Natural killer cell (primary cell): ENCODE data around the gene CCDC12. TPM values are rescaled to one million over a fixed set of nuclear protein-coding genes. Genes with fewer than 3 reads are reported as not detected.
A peak's percentile ranks its signal among the peaks of the same experiment; 100 is the strongest.
"Not testable (repeated sequence)": the region's sequence is repeated elsewhere in the genome, so short reads cannot be mapped to it uniquely, and the experiment has no call there.

ENCODE experiments used
- ATAC-seq, 3 donors: fragments of 150-1000 bp in 2 of 3; fragments of 200-7000 bp in 1 of 3; cut with Tn5 transposase; 1 replicate in 1 of 3; 2 replicates in 2 of 3; pipeline ENCODE4 v1.10.0; 2021; ENCODE audit warnings: mild to moderate bottlenecking in 2 of 3, moderate library complexity in 2 of 3
- DNase-seq, 2 donors: peaks; one replicate each; pipeline versions ENCODE4 v3.0.0 to v3.0.0-alpha.2; 2013 to 2021; ENCODE audit warnings: mixed read lengths in 1 of 2
- H3K27ac ChIP-seq: one replicate; pipeline ENCODE4 v1.5.1; 2013; ENCODE audit warnings: mild to moderate bottlenecking, low read length
- H3K27me3 ChIP-seq: one replicate; pipeline ENCODE4 v1.6.1; 2013; ENCODE audit warnings: low read length; ENCODE audit not compliant: control insufficient read depth, insufficient read depth
- H3K36me3 ChIP-seq: one replicate; pipeline ENCODE4 v1.6.1; 2013; ENCODE audit warnings: low read length; ENCODE audit not compliant: control insufficient read depth, insufficient read depth
- H3K4me1 ChIP-seq: one replicate; pipeline ENCODE4 v1.6.1; 2013; ENCODE audit warnings: low read length; ENCODE audit not compliant: control insufficient read depth, insufficient read depth
- H3K4me3 ChIP-seq: one replicate; pipeline ENCODE4 v1.5.1; 2013; ENCODE audit warnings: low read length
- H3K9me3 ChIP-seq: one replicate; pipeline ENCODE4 v1.6.1; 2013; ENCODE audit warnings: low read length; ENCODE audit not compliant: control insufficient read depth, insufficient read depth
- H3K27ac Mint-ChIP-seq, 2 donors: one replicate each; pipeline ENCODE4 v1.8.0; 2022; ENCODE audit warnings: mild to moderate bottlenecking in 2 of 2, mixed read lengths in 2 of 2, moderate library complexity in 1 of 2
- H3K27me3 Mint-ChIP-seq, 2 donors: one replicate each; pipeline ENCODE4 v1.8.0; 2022; ENCODE audit warnings: low read depth in 2 of 2, mixed read lengths in 2 of 2
- H3K36me3 Mint-ChIP-seq: one replicate; pipeline ENCODE4 v1.8.0; 2022; ENCODE audit warnings: mixed read lengths
- H3K4me1 Mint-ChIP-seq, 2 donors: one replicate each; pipeline ENCODE4 v1.8.0; 2022; ENCODE audit warnings: mixed read lengths in 2 of 2
- H3K4me3 Mint-ChIP-seq: one replicate; pipeline ENCODE4 v1.8.0; 2022; ENCODE audit warnings: mild to moderate bottlenecking, moderate library complexity, mixed read lengths
- H3K9me3 Mint-ChIP-seq, 2 donors: one replicate each; pipeline ENCODE4 v1.8.0; 2022; ENCODE audit warnings: mixed read lengths in 2 of 2
- WGBS: methylation state at CpG from one replicate; pipeline ENCODE4 v1.1.7; 2013; ENCODE audit warnings: missing lambda C conversion rate; ENCODE audit not compliant: insufficient coverage; 5-methylcytosine and 5-hydroxymethylcytosine counted together
- intact Hi-C: fragments of 100-400 bp; cut with micrococcal nuclease; formaldehyde crosslinking; loops from one replicate; pipeline ENCODE4 v1.14.2; 2022
- total RNA-seq, 4 donors: library from RNA; stranded (reverse); fragments of 120-200 nt in 1 of 4; gene quantifications; one replicate each; pipeline versions ENCODE4 v1.2.3 to v1.2.4, GENCODE V29; 2013 to 2022
- TF ChIP-seq, protein P1 (sequence below): fragments of 200-600 bp; IDR thresholded peaks from one replicate; pipeline ENCODE4 v1.8.0; 2022; ENCODE audit warnings: antibody characterized with exemption

CCDC12 gene
- total RNA-seq, 3 donors from 2014 or later (not counting 1 experiment from before 2014, with no cell fraction given) = 104 to 114 (median 111) TPM

DNA sequence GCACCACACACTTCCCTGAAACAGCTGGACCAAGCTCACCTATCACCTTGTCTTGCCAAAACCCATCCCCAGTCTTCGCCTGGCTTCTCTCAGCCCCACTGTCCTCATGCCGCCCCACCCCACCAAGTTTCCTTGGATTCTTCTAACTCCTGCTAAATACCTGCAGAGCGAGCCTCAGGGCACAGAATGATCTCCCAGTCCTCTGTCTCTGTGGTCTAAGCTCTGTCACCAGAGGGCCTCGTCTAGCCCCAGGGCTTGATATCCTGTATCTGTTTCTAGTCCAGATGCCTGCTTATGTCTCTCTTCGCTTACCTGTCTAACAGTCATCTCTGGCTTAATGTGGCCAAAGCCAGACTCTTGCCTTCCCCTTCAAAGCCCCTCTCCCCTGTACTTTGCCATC, 9.7 kb downstream of the CCDC12 start:
- no peaks in the 10 kb centered on the region for H3K27me3 Mint-ChIP-seq
- DNase-seq = no peak
- no peaks in the 10 kb centered on the region for H3K36me3 Mint-ChIP-seq
- TF ChIP-seq, protein P1, sequence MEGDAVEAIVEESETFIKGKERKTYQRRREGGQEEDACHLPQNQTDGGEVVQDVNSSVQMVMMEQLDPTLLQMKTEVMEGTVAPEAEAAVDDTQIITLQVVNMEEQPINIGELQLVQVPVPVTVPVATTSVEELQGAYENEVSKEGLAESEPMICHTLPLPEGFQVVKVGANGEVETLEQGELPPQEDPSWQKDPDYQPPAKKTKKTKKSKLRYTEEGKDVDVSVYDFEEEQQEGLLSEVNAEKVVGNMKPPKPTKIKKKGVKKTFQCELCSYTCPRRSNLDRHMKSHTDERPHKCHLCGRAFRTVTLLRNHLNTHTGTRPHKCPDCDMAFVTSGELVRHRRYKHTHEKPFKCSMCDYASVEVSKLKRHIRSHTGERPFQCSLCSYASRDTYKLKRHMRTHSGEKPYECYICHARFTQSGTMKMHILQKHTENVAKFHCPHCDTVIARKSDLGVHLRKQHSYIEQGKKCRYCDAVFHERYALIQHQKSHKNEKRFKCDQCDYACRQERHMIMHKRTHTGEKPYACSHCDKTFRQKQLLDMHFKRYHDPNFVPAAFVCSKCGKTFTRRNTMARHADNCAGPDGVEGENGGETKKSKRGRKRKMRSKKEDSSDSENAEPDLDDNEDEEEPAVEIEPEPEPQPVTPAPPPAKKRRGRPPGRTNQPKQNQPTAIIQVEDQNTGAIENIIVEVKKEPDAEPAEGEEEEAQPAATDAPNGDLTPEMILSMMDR = no peak
- H3K27me3 ChIP-seq = no peaks in the 10 kb centered on the region
- peaks cover 72 to 75% of the 10 kb centered on the region in 2 donors for H3K4me1 Mint-ChIP-seq
- no peak overlapping the region for H3K4me3 ChIP-seq
- H3K9me3 ChIP-seq = no peaks in the 10 kb centered on the region
- H3K9me3 Mint-ChIP-seq = no peaks in the 10 kb centered on the region
- H3K4me3 Mint-ChIP-seq = peak overlapping the region; percentile 38
- H3K36me3 ChIP-seq = peaks cover 11% of the 10 kb centered on the region
- peak overlapping the region; percentile 73 to 93 for H3K27ac Mint-ChIP-seq
- intact Hi-C loops = no loop called here
- H3K4me1 ChIP-seq = peaks cover 65% of the 10 kb centered on the region
- WGBS = 67% methylated on average over 5 of the region's 5 CpGs
- ATAC-seq = peak in 2 of 3 donors; percentile 41 to 61
- H3K27ac ChIP-seq = peak overlapping the region; percentile 6

DNA sequence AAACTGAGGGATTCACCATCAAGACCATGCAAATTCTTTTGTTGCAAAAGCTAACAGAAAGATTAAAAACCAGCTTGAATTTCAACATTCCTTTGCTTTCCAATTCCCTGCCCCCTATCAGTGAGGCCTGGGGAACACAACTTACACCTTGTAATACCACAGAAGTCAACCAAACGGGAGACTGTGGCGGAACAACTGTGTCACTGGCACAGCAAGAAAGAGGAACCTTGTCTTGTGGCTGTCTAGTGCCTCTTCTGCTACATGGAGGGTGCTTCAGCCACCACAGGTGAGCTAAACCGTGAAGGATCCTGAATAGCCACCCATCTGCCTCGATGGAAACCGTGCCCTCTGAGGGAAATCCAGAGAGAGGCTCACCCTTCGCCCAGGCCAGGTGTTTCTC, 11.4 kb downstream of the CCDC12 start:
- TF ChIP-seq, protein P1 = no peak
- no peaks in the 10 kb centered on the region for H3K27me3 Mint-ChIP-seq
- WGBS = 16% methylated on average over 6 of the region's 6 CpGs
- no peak overlapping the region for H3K4me3 ChIP-seq
- no peak overlapping the region for H3K4me3 Mint-ChIP-seq
- peaks cover 63% of the 10 kb centered on the region for H3K4me1 ChIP-seq
- H3K27me3 ChIP-seq = no peaks in the 10 kb centered on the region
- peaks cover 72 to 75% of the 10 kb centered on the region in 2 donors for H3K4me1 Mint-ChIP-seq
- ATAC-seq (peak; percentile 39 to 65 (median 56)), DNase-seq (no peak)
- no peaks in the 10 kb centered on the region for H3K9me3 ChIP-seq
- H3K36me3 ChIP-seq = peaks cover 11% of the 10 kb centered on the region
- H3K36me3 Mint-ChIP-seq = no peaks in the 10 kb centered on the region
- no peaks in the 10 kb centered on the region for H3K9me3 Mint-ChIP-seq
- peak overlapping the region; percentile 73 to 93 for H3K27ac Mint-ChIP-seq
- no peak overlapping the region for H3K27ac ChIP-seq
- intact Hi-C loops = no loop called here

DNA sequence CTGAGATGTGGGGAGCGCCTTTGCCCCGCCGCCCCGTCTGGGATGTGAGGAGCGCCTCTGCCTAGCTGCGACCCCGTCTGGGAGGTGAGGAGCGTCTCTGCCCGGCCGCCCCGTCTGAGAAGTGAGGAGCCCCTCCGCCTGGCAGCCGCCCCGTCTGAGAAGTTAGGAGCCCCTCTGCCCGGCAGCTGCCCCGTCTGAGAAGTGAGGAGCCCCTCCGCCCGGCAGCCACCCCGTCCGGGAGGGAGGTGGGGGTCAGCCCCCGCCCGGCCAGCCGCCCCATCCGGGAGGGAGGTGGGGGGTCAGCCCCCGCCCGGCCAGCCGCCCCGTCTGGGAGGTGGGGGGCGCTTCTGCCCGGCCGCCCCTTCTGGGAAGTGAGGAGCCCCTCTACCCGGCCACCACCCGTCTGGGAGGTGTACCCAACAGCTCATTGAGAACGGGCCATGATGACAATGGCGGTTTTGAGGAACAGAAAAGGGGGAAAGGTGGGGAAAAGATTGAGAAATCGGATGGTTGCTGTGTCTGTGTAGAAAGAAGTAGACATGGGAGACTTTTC, 12.4 kb downstream of the CCDC12 start:
- H3K4me3 Mint-ChIP-seq, DNase-seq, H3K9me3 Mint-ChIP-seq, H3K4me3 ChIP-seq, intact Hi-C loops, ATAC-seq, H3K36me3 Mint-ChIP-seq, H3K9me3 ChIP-seq, H3K27ac ChIP-seq, H3K27me3 ChIP-seq, H3K27ac Mint-ChIP-seq, H3K27me3 Mint-ChIP-seq: not testable (repeated sequence)
- Histone ChIP-seq H3K4me1 (peaks cover 65% of the 10 kb centered on the region), H3K36me3 (peaks cover 11% of the 10 kb centered on the region)
- H3K4me1 Mint-ChIP-seq = peaks cover 74 to 77% of the 10 kb centered on the region in 2 donors
- WGBS = 88% methylated on average over 18 of the region's 36 CpGs

DNA sequence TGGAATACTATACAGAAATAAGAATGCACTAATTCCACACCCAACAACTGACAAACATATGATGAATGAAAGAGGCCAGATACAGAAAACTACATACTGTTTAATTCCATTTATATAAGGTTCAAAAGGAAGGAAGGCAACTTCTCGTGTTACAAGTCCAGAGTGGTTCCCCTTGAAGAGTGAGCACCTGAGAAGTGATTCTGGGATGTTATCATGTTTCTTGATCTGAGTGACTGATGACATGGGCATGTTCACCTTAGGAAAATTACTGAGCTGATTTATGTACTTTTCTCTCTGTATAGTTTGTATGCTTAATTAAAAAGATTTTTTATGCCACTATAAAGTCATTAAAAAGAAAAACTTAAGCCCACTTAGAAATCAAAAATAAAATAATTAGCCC, 13.6 kb downstream of the CCDC12 start:
- intact Hi-C loops = no loop called here
- H3K27ac ChIP-seq = no peak overlapping the region
- TF ChIP-seq, protein P1 = no peak
- H3K4me1 Mint-ChIP-seq = peaks cover 74 to 80% of the 10 kb centered on the region in 2 donors
- peaks cover 67% of the 10 kb centered on the region for H3K4me1 ChIP-seq
- no peaks in the 10 kb centered on the region for H3K27me3 Mint-ChIP-seq
- no peaks in the 10 kb centered on the region for H3K36me3 Mint-ChIP-seq
- no peak overlapping the region for H3K4me3 Mint-ChIP-seq
- no peaks in the 10 kb centered on the region for H3K27me3 ChIP-seq
- ATAC-seq = no peak
- no peak overlapping the region for H3K4me3 ChIP-seq
- no peaks in the 10 kb centered on the region for H3K9me3 Mint-ChIP-seq
- peak overlapping the region; percentile 94 to 99 for H3K27ac Mint-ChIP-seq
- WGBS = 82% methylated on average over 1 of the region's 1 CpG
- peaks cover 11% of the 10 kb centered on the region for H3K36me3 ChIP-seq
- no peak for DNase-seq
- H3K9me3 ChIP-seq = no peaks in the 10 kb centered on the region
